CD14-positive monocyte (primary cell): ENCODE data around the gene MACROD2. TPM values are rescaled to one million over a fixed set of nuclear protein-coding genes. Genes with fewer than 3 reads are reported as not detected.

Experiments
- DNase-seq, 3 donors: peaks; one replicate each; pipeline ENCODE4 v3.0.0-alpha.2; 2011 to 2022
- H2AFZ ChIP-seq: 2 replicates; pipeline ENCODE4 v1.6.0; 2012; ENCODE audit warnings: mild to moderate bottlenecking, low read depth, low read length, inconsistent platforms; ENCODE audit not compliant: insufficient read depth, poor library complexity, severe bottlenecking
- H3K27ac ChIP-seq, 2 donors: 1 replicate in 1 of 2; 2 replicates in 1 of 2; pipeline ENCODE4 v1.5.1; 2012 to 2013; ENCODE audit warnings: low read length in 2 of 2, control low read depth in 1 of 2, inconsistent platforms in 1 of 2, low read depth in 1 of 2, mild to moderate bottlenecking in 1 of 2
- H3K27me3 ChIP-seq, 2 donors: one replicate each; pipeline versions ENCODE4 v1.6.0 to v1.6.1; 2011 to 2013; ENCODE audit warnings: low read length in 2 of 2; ENCODE audit not compliant: control insufficient read depth in 2 of 2, insufficient read depth in 2 of 2
- H3K36me3 ChIP-seq, 2 donors: replicated peaks in 1 of 2; 1 replicate in 1 of 2; 2 replicates in 1 of 2; pipeline versions ENCODE4 v1.5.1 to v1.6.1; 2012 to 2013; ENCODE audit warnings: low read length in 2 of 2, control low read depth in 1 of 2, inconsistent platforms in 1 of 2, mild to moderate bottlenecking in 1 of 2; ENCODE audit not compliant: insufficient read depth in 2 of 2, control insufficient read depth in 1 of 2
- H3K4me1 ChIP-seq, 2 donors: 1 replicate in 1 of 2; 2 replicates in 1 of 2; pipeline versions ENCODE4 v1.5.1 to v1.6.1; 2012 to 2013; ENCODE audit warnings: low read length in 2 of 2, control low read depth in 1 of 2, inconsistent platforms in 1 of 2, mild to moderate bottlenecking in 1 of 2, moderate library complexity in 1 of 2; ENCODE audit not compliant: insufficient read depth in 2 of 2, control insufficient read depth in 1 of 2
- H3K4me2 ChIP-seq: replicated peaks from 2 replicates; pipeline ENCODE3; 2012; ENCODE audit warnings: low read length, moderate library complexity, mild to moderate bottlenecking; ENCODE audit not compliant: poor library complexity, severe bottlenecking; ENCODE audit errors: extremely low read depth
- H3K4me3 ChIP-seq, 3 experiments: fragments of 200-600 bp in 1 of 3; sonication (generic) in 1 of 3; replicated peaks in 1 of 3; 1 replicate in 2 of 3; 2 replicates in 1 of 3; pipeline ENCODE4 v1.5.1; 2011 to 2013; ENCODE audit warnings: low read length in 3 of 3, mild to moderate bottlenecking in 3 of 3, control low read depth in 2 of 3, low read depth in 2 of 3, inconsistent platforms in 1 of 3, moderate library complexity in 1 of 3
- H3K79me2 ChIP-seq: 2 replicates; pipeline ENCODE4 v1.6.0; 2012; ENCODE audit warnings: mild to moderate bottlenecking, control low read depth, inconsistent platforms, low read length, moderate library complexity; ENCODE audit not compliant: insufficient read depth
- H3K9ac ChIP-seq: 2 replicates; pipeline ENCODE4 v1.6.0; 2017; ENCODE audit warnings: low read length, mild to moderate bottlenecking; ENCODE audit not compliant: insufficient read depth, poor library complexity, severe bottlenecking
- H3K9me3 ChIP-seq, 2 donors: replicated peaks in 1 of 2; 1 replicate in 1 of 2; 2 replicates in 1 of 2; pipeline versions ENCODE4 v1.5.1 to v1.6.1; 2012 to 2013; ENCODE audit warnings: low read length in 2 of 2, control low read depth in 1 of 2; ENCODE audit not compliant: control insufficient read depth in 1 of 2, insufficient read depth in 1 of 2
- H4K20me1 ChIP-seq: 2 replicates; pipeline ENCODE4 v1.6.0; 2012; ENCODE audit warnings: mild to moderate bottlenecking, low read length, control low read depth, moderate library complexity; ENCODE audit not compliant: insufficient read depth
- H3K27ac Mint-ChIP-seq, 7 donors: one replicate each; pipeline ENCODE4 v1.8.0; 2020; ENCODE audit warnings: mild to moderate bottlenecking in 7 of 7, mixed read lengths in 7 of 7, moderate library complexity in 6 of 7, inconsistent platforms in 2 of 7
- H3K27me3 Mint-ChIP-seq, 3 donors: one replicate each; pipeline ENCODE4 v1.8.0; 2021 to 2022; ENCODE audit warnings: low read depth in 3 of 3, mild to moderate bottlenecking in 3 of 3, mixed read lengths in 3 of 3, moderate library complexity in 3 of 3, inconsistent platforms in 1 of 3
- H3K36me3 Mint-ChIP-seq, 2 donors: one replicate each; pipeline ENCODE4 v1.8.0; 2020; ENCODE audit warnings: mixed read lengths in 2 of 2, inconsistent platforms in 1 of 2, mild to moderate bottlenecking in 1 of 2
- H3K4me1 Mint-ChIP-seq: one replicate; pipeline ENCODE4 v1.8.0; 2020; ENCODE audit warnings: mild to moderate bottlenecking, mixed read lengths
- H3K4me3 Mint-ChIP-seq, 2 donors: one replicate each; pipeline ENCODE4 v1.8.0; 2020; ENCODE audit warnings: mild to moderate bottlenecking in 2 of 2, mixed read lengths in 2 of 2, moderate library complexity in 1 of 2
- H3K9me3 Mint-ChIP-seq, 7 donors: one replicate each; pipeline ENCODE4 v1.8.0; 2020 to 2022; ENCODE audit warnings: mixed read lengths in 7 of 7, mild to moderate bottlenecking in 6 of 7, moderate library complexity in 6 of 7, inconsistent platforms in 2 of 7
- CTCF ChIP-seq: fragments of 200-600 bp; IDR thresholded peaks from one replicate; pipeline ENCODE4 v1.8.0; 2022; ENCODE audit warnings: antibody characterized with exemption, mild to moderate bottlenecking
- WGBS: methylation state at CpG from one replicate; pipeline ENCODE4 v1.1.5; 2013; ENCODE audit warnings: missing lambda C conversion rate; ENCODE audit not compliant: insufficient coverage; 5-methylcytosine and 5-hydroxymethylcytosine counted together
- intact Hi-C, 2 donors: fragments of 100-400 bp; cut with micrococcal nuclease; formaldehyde crosslinking; loops; one replicate each; pipeline versions ENCODE4 v1.15.0 to v1.15.1; 2023
- polyA plus RNA-seq, 3 donors: library from polyadenylated mRNA; depleted of rRNA in 1 of 3; unstranded in 2 of 3; stranded (reverse) in 1 of 3; fragments of 300-500 nt in 2 of 3; fragments of >200 nt in 1 of 3; fragmentation: Illumina TruSeq in 2 of 3; gene quantifications; 1 replicate in 2 of 3; 2 replicates in 1 of 3; pipeline ENCODE4 v1.2.3, GENCODE V29; 2012 to 2021

MACROD2 gene
- polyA plus RNA-seq, 3 donors: 0.23 TPM; not detected in 2

GRCh38 chr20:14477125-14477524, 481.8 kb downstream of the MACROD2 start:
- H3K4me1 ChIP-seq: no peaks in the 10 kb centered on the region
- H3K4me2 ChIP-seq: no peak overlapping the region
- no peak overlapping the region for H2AFZ ChIP-seq
- peaks cover 4 to 6% of the 10 kb centered on the region in 2 donors for H3K9me3 ChIP-seq
- no peak for TF ChIP-seq CTCF
- no peaks in the 10 kb centered on the region for H3K4me1 Mint-ChIP-seq
- H3K36me3 Mint-ChIP-seq: no peaks in the 10 kb centered on the region
- no peaks in the 10 kb centered on the region for H3K79me2 ChIP-seq
- no peaks in the 10 kb centered on the region for H3K27me3 ChIP-seq
- 100% methylated on average over 1 of the region's 3 CpGs for WGBS
- no peaks in the 10 kb centered on the region for H3K27me3 Mint-ChIP-seq
- DNase-seq: no peak
- H3K36me3 ChIP-seq: no peaks in the 10 kb centered on the region
- H3K4me3 Mint-ChIP-seq: no peak overlapping the region
- H3K27ac Mint-ChIP-seq: peak overlapping the region in 1 of 7 donors; percentile 31
- intact Hi-C loops: no loop called here
- H3K4me3 ChIP-seq: no peak overlapping the region
- H3K27ac ChIP-seq: no peak overlapping the region
- no peak overlapping the region for H3K9ac ChIP-seq
- no peaks in the 10 kb centered on the region for H4K20me1 ChIP-seq
- H3K9me3 Mint-ChIP-seq: peaks cover 0 to 11% (median 5%) of the 10 kb centered on the region in 7 donors

- Mint-ChIP-seq H3K4me1 (no peaks in the 10 kb centered on the region), H3K36me3 (no peaks in the 10 kb centered on the region), H3K9me3 (peaks cover 0 to 11% (median 5%) of the 10 kb centered on the region in 7 donors), H3K27ac (no peak overlapping the region), H3K27me3 (no peaks in the 10 kb centered on the region), H3K4me3 (no peak overlapping the region)
- Histone ChIP-seq H4K20me1 (no peaks in the 10 kb centered on the region), H3K9me3 (peaks cover 4 to 6% of the 10 kb centered on the region in 2 donors), H3K4me2 (no peak overlapping the region), H3K36me3 (no peaks in the 10 kb centered on the region), H3K4me3 (no peak overlapping the region), H3K27me3 (no peaks in the 10 kb centered on the region), H3K27ac (no peak overlapping the region), H3K4me1 (no peaks in the 10 kb centered on the region), H3K79me2 (no peaks in the 10 kb centered on the region), H2AFZ (no peak overlapping the region), H3K9ac (no peak overlapping the region)
- intact Hi-C loops: no loop called here
- no peak for TF ChIP-seq CTCF
- no peak for DNase-seq
Observed at GRCh38 chr20:14478126-14478525, 482.8 kb downstream of the MACROD2 start.
